Vein endothelial cell (primary cell): ENCODE data around the gene MICU2. TPM values are rescaled to one million over a fixed set of nuclear protein-coding genes. Genes with fewer than 3 reads are reported as not detected.

Experiments used
- small RNA-seq: library from RNA; depleted of rRNA; stranded (forward); fragments of <200 nt; gene quantifications from one replicate; pipeline ENCODE3, GENCODE V24; 2012
- total RNA-seq: library from RNA; depleted of rRNA; stranded (reverse); fragments of >200 nt; gene quantifications from 2 replicates; pipeline ENCODE4 v1.2.3, GENCODE V29; 2012

The MICU2 gene
- total RNA-seq, result 29.4 and 34.3 TPM in 2 replicates

GRCh38 chr13:21603531-21604448 is at the start of gene MICU2:
MICU2 (minus strand) TSS chr13:21604170; CDS start chr13:21604148, 22 bp downstream.

GRCh38 chr13:21458813-21459701 is 144.9 kb downstream of the MICU2 start, which contains the start of gene ZDHHC20:
ZDHHC20 (minus strand) TSS chr13:21459303; CDS start chr13:21459171, 132 bp downstream.

Small RNA genes lying within 50 kb of the gene (small RNA-seq; reads per million reads assigned to genes)
- not detected for gene RNU6-59P

Other genes starting within 250 kb of the MICU2 start
- gene ZDHHC20, start 144.9 kb downstream of the MICU2 start, total RNA-seq, result 76.4 and 88.6 TPM in 2 replicates
- not detected in 2 replicates for gene FGF9, start 66.9 kb upstream of the MICU2 start, total RNA-seq